ENCODE results near the gene PLEKHO2.

The PLEKHO2 gene

DNA sequence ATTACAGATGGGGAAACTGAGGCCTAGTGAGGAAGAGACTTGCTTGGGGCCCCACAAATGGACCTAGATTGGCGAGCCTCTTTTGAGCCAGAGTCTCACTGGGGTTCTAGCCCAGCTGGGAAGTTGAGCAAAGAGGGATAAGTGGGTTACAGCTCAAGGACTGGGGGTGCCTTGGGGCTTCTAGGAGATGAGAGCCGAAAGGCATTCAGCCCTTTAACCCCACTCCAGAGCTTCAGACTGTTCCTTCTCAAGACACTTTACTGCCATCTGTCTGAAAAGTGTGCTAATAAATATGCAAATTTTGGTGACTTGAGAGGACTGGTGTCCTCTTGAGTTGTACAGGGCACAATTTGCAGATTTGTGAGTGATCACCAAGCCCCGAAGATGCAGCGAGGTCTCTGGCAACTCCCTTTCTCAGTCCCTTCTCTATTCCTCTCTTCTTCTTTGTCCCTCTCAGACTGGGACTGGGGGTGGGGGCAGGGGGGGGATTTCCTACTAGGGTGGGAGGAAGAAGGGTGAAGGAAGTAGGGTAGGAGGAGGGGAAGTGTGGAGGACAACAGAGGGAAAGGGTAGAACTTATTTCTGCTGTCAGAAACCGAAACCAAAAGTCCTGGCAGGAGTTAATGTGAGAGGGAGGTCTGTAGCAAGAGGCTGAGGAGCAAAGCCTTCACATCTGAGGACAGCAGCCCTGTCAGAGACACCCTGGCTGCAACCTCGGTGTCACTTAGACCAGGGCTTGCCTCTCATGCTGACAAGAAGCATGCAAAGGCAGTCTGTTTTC is 53.8 kb downstream of the PLEKHO2 start:
- DNase-seq = peak; percentile 52

DNA sequence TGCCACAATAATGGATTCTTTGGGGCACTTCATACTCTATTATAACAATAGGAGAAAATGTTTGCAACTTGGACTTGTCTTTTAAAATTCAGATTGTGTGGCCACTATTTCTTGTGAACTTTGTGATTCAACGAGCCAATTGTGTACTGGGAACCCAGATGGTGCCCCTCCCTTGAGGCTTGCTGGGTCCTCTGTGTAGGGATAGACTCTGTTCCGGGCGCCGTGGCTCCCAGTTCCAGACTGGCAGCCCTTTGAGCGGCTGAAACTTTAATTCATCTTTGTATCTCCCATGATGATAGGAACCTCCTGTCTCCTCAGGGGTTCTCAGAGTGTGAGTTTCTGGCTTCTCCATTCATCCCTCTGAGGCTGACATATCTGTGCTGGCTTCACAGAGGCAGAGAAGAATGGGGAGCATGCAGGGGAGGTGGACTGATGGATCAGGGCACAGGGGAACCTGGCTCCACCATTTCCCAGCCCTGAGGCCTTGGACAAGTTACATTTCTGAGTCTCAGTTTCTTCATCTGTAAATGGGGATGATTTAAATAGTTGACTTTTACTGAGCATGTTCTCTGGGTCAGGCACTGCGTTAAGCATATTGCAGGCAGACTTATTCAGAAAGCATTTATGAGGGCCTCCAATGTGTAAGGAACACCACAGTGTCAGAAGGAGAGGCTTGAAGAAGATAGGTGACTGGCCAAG is 54.8 kb downstream of the PLEKHO2 start:
- no peak for DNase-seq

DNA sequence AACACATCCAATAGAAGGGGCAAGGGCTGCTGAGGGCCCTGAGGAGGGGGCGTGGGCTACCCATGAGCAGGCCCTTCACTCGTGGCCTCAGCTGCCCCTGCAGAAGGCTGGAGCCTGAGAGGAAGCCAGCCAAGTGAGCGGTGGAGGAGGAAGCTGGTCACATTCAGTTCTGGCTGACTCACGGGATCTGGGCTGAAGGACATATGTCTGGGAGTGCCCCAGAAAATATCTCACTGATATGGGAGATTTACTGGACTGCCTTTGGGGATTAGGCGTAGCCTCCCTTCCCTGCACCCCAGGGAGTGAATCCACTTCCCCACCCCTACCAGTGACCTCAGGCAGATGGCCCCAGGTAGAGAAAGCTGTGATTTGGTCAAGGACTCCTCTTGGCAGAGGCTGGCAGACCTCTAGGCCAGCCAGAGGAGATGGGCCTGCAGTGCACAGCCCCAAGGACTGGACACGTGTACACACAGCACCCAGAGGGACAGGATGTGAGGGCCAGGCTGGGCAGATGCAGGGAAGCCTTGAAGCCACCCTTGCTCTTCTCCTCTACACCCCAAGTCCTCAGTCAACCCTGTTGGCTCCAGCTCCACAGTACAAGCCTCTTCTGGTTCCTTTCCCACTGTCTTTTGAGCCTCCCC is 55.8 kb downstream of the PLEKHO2 start:
- DNase-seq = no peak

DNA sequence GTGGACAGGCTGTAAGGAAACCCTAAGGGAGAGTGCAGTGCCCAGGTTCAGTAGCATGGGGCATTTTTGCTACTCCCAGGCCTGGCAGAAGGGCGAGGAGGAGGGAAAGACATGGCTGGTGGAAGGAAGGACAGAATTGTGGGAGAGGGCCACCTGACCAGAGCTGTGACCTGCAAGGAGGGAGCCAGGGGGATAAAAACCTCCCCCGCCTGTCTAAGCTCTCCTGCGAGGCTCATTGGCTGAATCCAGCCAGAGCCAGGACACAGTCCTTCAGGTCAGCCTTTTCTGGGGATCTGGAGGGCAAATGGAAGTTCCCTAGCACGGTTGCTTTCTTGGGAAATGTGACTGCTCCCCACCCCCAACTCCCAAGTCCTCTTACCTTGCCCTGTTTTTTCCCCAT is 56.7 kb downstream of the PLEKHO2 start:
- DNase-seq = no peak

DNA sequence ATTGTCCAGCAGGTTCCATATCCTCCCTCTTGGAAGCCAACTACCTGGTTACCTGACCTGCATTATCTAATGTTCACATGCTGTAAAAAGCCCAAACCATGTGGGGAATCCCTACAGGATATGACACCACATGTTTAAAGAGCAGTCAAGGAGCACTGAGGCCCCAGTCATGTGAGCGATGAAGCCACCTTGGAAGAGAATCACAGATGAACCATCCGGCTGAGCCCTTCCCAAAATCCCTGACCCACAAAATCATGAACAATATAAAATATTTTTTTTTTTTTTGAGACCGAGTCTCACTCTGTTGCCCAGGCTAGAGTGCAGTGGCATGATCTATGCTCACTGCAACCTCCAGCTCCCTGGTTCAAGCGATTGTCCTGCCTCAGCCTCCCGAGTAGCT is 59.4 kb downstream of the PLEKHO2 start:
- no peak for DNase-seq

DNA sequence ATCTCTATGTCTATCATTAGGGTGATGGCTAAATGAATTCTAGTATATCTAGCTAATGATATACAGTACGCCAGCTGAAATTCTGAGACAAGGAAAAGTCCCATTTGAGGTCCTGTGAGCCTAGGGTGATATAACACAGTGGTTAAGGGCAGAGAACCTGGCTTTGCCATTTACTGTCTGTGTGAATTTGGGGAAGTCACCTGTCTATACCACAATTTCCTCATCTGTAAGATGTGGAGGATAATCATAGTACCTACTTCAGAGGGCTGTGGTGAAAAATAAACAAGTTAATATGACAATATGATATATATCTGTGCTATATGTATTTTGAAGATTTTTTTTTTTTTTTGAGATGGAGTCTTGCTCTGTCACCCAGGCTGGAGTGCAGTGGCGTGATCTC is 60.2 kb downstream of the PLEKHO2 start:
- no peak for DNase-seq

DNA sequence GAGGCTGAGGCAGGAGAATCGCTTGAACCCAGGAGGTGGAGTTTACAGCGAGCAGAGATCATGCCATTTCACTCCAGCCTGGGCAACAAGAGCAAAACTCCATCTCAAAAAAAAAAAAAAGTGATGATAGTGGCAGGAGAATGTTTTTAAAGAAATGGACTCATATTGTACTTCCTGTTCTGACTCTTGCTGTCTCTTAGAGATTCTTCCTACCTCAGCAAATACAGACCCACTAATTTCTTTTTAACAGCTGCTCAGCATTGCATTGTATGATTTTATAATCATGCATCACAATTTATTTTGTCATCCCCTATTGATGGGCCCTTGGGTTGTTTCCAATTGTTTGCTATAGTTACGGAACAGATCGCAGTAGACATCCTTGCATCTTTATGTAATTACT is 61.1 kb downstream of the PLEKHO2 start:
- no peak for DNase-seq

DNA sequence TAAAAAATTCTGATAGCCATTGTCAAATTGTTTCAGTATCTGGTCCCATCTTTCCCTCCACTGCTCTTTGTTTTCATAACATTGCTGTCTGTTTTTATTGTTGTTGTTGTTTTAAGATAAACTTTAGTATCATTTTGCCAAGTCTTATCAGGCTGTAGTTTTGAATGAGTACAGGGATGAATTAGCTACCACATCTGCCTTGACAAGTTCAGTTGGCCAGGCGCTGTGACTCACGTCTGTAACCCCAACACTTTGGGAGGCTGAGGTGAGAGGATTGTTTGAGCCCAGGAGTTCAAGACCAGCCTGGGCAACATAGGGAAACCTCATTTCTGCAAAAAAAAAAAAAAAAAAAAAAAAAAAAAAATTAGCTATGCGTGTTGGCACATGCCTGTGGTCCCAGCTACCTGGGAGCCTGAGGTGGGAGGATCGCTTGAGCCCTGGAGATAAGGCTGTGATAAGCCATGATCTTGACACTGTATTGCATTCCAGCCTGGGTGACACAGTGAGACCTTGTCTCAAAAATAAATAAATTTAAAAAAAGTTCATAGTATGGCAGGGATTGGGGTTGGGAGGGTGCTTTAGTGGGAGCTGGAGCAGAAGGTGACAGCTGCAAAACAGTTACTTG is 61.7 kb downstream of the PLEKHO2 start:
- no peak for DNase-seq

DNA sequence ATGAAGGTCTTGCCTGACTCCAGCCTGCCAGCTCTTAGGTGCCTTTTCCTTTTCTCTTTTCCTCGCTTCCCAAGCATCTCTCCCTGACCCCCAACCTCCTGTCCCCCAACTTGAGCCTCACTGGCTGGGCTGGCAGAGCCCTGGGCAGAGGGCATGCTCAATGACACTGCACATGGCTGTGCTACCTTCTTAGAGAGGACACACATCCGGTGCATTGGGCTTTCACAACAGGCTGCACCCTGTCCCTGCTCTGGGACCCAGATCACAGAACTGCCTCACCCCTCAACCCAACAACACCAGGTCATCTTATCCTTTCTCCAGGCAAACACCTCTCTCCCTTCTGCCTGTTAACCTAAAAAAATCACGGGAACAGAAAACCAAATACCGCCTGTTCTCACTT is 62.5 kb downstream of the PLEKHO2 start:
- no peak for DNase-seq

DNA sequence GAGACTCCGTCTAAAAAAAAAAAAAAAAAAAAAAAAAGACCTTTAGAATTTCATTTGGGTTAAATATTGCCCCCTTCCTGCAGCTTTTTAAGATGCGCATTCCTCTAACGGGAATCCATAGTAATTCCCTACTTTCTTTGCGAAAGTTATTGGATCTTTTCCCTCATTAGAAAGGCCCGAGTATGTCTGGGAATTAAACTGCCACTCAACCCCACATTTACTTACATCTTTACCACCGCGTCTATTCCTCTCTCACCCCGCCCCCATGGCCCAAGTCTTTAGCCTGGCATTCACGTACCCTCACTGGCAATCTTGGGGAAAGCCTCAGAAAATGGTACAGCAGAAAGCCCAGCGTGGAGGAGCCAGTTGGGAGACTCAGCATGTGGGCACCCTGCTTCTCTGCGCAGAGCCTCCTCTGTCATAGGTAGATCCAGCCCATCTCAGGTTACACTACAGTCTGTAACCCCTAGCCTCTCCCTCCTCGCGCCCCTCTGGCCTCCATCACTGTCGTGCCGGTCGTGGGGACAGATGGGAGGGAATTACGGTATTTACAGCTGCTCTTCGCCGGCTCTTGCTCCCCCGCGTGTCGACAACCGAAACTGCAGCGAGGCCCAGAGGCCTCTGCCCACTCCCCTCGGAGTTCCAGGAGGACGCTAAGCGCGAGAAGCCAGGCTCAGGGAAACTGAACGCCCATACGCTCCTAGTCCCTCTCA is 63.6 kb downstream of the PLEKHO2 start:
- DNase-seq = no peak

DNA sequence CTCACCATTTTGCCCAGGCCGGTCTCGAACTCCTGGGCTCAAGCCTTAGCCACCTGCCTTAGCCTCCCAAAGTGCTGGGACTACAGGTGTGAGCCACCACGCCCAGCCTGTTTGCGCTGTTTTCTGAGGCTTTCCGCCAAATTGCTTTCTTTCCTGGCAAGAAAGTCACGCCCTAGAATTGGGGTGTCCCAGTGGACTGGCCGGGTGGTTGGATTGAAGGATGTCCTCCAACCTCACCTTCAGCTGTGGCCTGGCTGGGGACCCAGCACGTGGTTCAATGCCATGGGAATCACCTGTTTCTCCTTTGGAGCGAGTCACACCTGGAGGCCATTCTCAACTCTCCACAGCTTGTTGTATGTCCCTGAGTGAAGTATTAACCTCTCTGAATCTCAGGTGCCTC is 64.2 kb downstream of the PLEKHO2 start:
- DNase-seq = no peak

DNA sequence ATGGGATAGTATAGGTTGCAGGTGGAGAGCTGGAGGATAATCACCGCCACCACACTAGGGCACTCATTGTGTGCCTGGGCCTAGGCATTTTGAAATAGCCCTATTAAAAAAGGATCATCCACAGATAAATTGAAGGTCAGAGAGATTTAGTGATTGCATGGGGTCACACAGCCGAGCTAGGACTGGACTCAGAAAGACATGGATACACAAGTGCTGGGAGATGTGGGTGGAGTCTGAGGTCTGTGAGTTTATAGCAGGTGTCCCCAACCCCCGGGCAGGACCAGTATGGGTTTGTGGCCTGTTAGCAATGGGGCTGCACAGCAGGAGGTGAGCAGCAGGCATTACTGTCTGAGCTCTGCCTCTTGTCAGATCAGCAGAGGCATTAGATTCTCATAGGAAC is 64.7 kb downstream of the PLEKHO2 start:
- no peak for DNase-seq

DNA sequence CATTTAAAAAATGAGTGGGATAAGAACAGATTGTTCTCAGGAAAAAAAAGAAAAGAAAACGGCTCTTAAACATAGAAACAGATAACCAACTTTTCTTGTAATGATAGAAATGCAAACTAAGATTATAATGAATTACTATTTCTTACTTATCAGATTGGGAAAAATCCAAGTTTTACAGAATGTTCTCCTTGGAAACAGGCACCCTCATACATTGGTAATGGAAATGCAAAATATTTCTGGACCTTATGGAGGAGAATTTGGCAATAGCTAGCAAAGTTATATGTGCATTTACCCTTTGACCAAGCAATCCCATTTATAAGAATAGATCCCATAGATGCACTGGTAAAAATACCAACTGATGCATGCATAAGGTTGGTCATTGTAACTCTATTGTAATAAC is 66.3 kb downstream of the PLEKHO2 start:
- no peak for DNase-seq

DNA sequence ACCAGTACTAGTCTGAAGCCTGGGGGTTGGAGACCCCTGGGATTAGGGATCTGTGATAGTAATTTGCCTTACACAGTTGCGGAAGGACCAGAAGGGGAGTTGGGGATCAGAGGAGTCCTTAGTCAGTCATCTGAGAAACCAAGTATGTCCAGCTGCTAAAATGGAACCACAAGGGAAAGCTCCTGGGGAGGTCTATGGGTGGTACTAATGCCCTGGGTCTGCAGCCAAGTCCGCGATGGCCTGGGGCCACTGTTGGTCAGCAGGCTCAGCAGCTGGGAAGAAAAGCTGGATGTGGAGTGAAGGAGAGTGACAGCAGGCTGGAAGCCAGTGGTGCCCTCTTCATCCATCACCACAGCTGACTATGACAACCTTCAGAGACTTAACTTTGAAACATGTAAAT is 67.8 kb downstream of the PLEKHO2 start:
- DNase-seq = no peak

DNA sequence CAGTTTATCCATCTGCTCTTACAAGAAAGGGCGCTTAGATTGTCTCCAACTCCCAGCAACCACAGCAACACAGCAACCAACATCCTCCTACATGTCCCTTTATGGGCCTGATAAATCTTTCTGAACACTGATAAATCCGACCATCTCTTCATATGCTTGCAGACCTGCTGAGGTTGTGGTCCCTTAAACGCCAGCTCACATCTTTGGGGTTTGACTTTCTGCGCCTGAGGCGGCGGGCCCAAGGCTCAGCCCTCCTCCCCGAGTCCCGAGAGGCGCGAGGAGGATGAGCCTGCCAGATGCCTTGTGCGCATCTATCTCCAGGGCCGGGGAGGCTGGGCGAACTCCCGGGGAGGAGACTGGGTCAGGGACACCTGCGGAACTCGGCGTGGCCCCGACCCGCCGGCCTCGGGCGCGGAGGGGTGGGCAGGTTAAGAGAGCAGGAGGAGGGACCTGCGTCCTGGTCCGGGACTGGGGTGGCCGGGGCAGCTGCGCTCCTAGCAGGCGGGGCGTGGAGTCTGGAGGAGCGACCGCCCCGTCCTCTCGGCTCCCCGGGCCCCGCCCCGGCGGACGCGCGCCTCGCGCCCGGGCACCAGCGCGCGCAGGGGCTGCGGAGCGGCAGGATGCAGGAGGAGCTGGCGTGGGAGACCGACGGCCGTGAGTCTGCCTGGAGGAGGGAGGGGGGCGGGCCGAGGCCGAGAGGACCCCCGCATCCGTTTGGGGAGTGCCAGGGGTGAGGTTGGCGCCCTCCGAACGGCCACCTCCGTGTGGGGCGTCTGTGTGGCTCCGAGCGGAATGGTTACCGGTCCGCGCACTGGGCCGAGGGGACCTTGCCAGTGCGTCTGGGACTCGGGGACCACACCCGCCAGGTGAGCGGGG is 69.8 kb downstream of the PLEKHO2 start, which contains the start of gene ANKDD1A:
Gene ANKDD1A, plus strand, starts transcription at position 592 of the 876 bp plus-strand sequence. Its CDS starts 29 bp downstream, at position 621.
- no peak for DNase-seq

DNA sequence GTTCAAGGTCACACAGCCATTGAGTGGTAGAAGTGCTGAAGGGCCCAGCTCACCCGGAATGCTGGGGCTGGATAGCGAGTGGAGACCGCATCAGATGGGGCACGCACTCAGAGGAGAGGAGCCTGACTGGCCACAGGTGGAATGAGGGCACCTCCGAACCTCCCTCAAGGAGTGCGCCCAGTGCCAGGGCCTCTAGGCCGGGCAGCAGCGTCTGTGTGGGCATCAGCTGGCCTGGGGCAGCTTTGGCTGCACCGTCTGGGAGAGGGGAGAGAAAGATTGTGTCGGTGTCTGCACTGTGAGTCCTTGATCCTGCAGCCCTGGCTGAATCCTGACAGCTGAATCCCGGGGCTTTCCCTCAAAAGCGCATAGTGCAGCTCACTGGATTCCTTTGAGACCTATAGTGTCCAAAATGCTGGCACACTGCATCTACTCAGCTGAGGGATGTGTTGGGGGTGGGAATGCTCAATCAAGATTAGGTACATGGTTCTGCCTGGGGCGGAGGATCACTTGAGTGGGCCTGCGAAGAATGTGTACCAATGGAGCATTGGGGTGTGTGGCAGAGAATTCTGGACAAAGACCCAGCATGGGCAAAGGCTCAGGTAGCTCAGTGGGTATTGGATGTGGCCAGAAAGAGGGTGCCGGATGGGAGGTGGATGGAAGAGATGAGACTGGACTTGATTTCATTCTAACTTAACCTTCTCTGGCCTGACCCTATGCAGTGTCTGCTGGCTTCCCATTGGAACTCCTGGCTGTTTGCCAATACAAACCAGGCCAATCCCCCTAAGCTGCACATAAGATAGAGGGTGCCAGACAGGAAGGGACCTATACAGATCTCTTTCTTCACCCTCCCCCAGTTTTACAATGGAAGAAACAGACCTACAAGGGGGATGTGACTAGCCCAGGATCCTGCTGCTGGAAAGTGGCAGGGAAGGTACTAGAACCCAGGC is 70.9 kb downstream of the PLEKHO2 start:
- DNase-seq = no peak

DNA sequence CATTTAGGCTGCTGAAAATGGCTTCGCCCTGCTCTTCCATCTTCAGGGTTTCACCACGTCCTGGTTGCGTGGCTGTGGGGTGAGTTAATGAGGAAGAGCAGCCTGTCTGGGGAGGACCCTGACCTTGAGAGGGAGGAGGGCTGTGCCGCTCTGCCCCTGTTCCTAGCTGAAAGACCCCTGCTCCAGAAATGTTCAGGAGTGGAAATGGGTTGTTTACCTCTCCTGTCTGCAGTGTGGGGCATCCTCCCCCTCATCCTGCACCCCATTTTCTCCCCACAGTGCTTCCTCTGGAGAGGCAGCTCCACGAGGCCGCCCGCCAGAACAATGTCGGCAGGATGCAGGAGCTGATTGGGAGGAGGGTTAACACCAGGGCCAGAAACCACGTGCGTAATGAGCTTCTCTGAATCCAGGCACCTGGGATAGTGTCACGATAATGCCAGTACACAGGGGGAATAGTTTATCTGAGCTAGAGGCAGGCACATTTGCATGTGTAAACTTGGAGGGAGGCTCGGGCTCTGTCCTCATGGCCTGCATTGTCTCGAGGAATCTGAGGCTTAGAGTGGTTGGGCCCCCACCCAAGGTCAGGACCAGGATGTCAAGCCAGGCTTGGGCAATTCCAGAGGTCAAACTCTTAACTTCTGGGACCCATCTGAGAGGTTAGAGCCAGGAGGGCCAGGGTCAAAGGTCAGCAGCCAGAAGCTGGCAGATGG is 74.0 kb downstream of the PLEKHO2 start:
- DNase-seq = no peak

DNA sequence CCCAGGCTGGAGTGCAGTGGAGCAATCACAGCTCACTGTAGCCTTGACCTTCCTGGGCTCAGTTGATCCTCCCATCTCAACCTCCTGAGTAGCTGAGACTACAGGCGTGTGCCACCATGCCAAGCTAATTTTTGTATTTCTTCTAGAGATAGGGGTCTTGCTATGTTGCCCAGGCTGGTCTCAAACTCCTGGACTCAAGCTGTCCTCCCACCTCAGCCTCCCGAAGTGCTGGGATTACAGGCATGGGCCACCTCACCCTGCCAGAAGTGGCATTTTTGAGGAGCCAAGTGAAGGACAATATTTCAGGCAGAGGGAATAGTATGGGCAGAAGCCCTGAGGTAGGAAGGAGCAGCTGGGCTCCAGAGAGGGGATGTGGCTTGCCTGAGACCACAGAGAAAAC is 74.7 kb downstream of the PLEKHO2 start:
- DNase-seq = no peak

DNA sequence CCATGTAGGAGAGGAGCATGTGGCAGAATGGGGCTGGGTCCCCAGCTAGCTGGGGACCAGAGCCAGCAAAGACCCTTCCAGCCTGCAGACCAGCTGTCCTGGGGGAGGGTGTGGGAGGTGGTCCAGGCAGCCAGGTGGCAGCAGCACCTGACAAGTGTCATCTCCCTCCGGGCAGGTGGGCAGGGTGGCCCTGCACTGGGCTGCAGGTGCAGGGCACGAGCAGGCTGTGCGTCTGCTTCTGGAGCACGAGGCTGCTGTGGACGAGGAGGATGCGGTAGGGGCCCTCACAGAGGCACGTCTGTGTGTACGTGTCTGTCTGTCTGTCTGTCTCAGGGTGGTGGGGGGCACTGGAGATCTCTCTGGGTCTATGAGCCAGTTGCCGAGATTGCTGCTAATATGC is 75.5 kb downstream of the PLEKHO2 start:
- no peak for DNase-seq
